HG02759 (cell line): ENCODE results near the gene SLC44A5.
"Not testable (repeated sequence)": the region's sequence is repeated elsewhere in the genome, so short reads cannot be mapped to it uniquely, and the experiment has no call there.

Source experiments
- ATAC-seq: cut with Tn5 transposase; IDR thresholded peaks from one replicate; pipeline ENCODE4 v1.9.1; 2021; ENCODE audit warnings: mild to moderate bottlenecking, moderate library complexity; ENCODE audit not compliant: unreplicated experiment

The SLC44A5 gene

GRCh38 chr1:75611014-75611413, at the start of gene SLC44A5:
Gene SLC44A5, minus strand, starts transcription at chr1:75611114. Its CDS starts 69,667 bp downstream, at chr1:75541447.
- ATAC-seq: no peak

DNA sequence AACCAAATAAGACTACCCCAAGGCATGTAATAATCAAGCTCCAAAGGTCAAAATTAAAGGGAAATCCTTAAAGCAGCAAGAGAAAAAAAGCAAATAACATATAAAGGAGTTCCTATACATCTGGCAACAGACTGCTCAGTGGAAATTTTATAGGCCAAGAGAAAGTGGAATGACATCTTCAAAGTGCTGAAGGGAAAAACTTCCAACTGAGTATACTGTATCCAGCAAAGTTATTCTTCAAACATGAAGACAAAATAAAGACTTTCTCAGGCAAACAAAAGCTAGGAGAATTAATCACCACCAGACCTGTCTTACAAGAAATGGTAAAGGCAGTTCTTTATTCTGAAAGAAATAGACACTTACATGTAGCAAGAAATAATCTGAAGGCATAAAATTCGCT, 45.0 kb upstream of the SLC44A5 start:
- ATAC-seq: no peak

DNA sequence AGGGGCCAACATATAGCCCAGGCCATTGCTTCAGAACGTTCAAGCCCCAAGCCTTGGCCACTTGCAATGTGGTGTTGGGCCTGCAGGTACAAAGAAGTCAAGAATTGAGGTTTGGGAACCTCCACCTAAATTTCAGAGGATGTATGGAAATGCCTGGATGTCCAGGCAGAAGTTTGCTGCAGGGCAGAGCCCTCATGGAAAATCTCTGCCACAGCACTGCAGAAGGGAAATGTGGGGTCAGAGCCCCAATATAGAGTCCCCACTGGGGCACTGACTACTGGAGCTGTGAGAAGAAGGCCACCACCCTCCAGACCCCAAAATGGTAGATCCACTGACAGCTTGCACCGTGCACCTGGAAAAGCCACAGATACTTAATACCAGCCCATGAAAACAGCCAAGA, 36.3 kb upstream of the SLC44A5 start:
- not testable (repeated sequence) for ATAC-seq

DNA sequence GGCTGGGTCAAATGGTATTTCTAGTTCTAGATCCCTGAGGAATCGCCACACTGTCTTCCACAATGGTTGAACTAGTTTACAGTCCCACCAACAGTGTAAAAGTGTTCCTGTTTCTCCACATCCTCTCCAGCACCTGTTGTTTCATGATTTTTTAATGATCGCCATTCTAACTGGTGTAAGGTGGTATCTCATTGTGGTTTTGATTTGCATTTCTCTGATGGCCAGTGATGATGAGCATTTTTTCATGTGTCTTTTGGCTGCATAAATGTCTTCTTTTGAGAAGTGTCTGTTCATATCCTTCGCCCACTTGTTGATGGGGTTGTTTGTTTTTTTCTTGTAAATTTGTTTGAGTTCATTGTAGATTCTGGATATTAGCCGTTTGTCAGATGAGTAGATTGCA, 34.2 kb upstream of the SLC44A5 start:
- ATAC-seq: not testable (repeated sequence)

- no peak for ATAC-seq
Measured at GRCh38 chr1:75643460-75643859, 32.5 kb upstream of the SLC44A5 start.

DNA sequence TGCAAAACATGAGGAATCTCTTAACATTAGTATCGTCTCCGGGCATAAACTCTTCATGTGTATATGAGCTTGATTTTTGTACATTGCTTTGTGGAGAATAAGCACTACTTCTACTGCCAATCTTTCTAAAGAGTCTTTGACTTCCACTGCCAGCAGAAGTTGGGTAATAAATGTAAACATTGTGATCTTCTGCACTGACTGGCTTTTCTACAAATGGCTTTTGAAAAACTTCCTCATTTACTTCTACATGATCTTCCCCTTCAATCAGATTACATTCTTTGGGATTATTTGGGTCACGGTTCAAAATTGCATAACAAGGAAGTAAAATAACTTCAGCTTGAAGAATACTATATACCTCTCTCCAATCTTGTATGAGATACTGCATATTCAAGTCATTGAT, 30.4 kb upstream of the SLC44A5 start:
- no peak for ATAC-seq

GRCh38 chr1:75640137-75640536, 29.2 kb upstream of the SLC44A5 start:
- ATAC-seq: no peak

DNA sequence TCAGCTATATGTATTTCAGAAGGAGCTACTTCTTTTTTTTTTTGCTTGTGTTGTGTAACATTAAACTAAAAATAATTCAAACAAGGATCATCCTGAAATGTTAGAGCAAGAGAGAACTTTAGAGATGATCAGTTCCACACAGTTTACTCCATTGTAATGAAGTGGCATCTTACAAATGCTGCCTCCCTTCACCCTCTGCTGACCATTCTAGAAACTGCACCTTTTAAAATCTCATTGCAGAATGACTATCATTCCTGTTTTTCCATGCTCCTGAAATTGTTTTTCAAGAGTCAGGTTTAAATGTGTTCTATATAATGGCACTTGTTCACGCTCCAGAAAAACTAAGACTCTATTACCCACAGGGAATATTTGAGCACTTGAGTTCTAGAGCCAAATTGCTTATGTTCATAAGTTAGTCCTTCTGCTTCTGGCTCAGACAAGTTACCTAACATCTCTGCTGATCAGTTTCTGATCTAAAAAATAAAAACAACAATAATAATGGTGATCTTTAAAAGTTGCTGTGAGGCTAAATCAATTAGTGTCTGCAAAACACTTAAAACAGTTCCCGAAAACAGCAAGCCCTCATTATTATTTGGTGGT, 21.5 kb upstream of the SLC44A5 start:
- peak; percentile 73 for ATAC-seq

DNA sequence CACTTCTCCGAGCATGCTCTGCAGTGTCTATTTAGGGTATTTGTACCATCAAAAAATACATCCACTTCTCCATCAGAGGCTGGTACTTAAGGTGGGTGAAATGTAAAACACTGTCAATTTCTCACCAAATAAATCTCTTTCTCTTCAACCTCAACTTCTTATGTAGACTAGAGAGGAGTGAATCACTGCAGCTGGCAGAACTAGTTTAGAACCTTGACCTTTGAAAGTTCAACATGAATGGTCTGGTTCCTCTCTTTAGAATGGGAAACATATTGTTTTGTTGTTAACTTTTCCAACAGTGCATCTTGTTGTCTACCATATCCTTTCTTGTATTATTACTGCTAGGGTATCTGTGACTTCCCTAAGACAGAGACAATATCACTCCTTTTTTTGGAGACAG, 20.1 kb upstream of the SLC44A5 start:
- no peak for ATAC-seq

GRCh38 chr1:75630004-75630594, 19.2 kb upstream of the SLC44A5 start:
- no peak for ATAC-seq

GRCh38 chr1:75625795-75626194, 14.9 kb upstream of the SLC44A5 start:
- no peak for ATAC-seq

- no peak for ATAC-seq
Measured at GRCh38 chr1:75618382-75618781, 7.5 kb upstream of the SLC44A5 start.

DNA sequence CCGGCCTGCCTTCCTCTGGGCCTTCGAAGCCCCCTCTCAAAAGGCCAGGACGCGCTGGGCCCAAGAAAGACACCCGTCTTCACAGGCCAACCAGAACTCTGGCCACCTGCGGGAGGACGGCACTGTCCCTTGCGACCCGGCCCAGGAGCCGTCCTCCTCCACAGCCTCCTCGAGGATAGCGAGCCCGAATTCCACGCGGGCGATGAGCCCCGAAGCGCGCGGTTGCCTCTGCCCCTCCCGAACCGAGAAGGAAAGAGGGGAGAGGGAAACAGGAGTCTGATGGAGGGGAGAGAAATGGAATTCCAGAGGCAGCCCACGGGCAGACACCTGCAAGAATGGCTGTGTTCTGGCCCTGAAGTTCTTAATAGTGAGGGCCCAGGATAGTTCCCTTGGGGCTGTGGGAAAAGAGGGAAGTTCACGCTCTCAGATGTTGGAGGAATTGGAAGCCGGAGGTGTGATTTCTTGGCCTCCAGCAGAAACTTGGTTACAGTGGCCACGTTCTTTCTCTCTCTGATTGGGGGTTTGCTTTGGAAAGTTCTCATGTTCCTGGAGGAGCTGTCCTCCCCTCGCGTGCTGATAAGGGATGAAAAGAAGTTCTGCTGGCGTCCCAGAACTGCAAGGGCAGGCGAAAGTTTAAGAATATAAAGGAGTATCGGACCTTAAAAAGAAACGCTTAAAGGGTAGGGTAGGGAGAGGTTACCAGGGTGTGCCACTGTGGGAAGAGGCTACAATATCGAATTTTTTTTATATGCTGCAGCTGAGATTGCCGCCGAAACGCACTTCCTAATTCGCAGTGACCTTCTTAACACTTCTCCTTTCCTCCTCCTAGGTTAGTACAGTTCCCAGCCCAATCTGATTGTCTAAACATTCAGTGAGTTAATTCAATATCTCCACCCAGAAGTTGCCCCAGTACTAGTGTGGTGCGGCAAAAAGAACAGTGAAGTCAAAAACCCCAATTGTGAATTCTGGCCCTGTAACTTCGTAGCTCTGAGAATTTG, 5.8 kb upstream of the SLC44A5 start:
- no peak for ATAC-seq

DNA sequence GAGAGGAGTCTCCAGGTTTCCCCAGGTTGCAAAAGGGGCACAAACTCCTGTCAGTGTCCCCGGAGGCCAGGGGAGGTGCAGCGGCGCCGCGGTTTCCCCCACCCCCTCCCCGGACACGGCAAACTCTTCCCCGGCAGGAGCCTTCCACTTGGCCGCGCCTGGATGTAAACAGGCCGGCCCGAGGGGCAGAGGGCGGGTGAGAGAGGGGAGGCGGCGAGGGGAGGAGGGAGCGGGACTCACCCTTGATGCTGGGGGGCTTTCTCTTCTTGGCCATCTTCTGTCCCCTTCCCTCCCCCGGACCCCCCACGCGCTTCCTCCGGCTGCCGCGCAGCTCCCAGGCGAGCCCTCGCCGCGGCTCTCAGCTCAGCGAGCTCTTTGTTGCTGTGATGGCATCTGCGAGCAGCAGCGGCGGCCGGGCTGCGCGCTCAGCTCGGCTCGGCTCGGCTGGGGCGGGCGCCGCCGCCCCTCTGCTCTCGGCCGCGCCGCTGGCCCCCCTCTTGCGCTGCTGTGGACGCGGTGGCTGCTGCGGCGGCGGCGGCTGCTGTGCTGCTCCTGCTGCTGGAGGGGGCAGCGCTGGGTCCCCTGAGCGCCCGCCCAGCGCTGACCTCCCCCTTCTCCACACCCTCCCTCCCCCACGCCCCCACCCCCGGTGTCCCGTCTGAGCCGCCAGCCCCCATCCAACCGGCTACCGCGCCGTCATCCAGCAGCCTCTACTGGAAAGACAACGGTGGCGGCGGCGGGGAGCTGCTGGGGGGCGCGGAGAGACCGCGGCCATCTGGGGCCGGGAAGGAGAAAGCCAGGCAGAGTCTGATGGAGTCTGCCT, 4.9 kb upstream of the SLC44A5 start:
- ATAC-seq: peak; percentile 48

GRCh38 chr1:75614399-75614756, 3.5 kb upstream of the SLC44A5 start:
- ATAC-seq: peak; percentile 16

GRCh38 chr1:75613916-75614315, 3.0 kb upstream of the SLC44A5 start:
- ATAC-seq: no peak

DNA sequence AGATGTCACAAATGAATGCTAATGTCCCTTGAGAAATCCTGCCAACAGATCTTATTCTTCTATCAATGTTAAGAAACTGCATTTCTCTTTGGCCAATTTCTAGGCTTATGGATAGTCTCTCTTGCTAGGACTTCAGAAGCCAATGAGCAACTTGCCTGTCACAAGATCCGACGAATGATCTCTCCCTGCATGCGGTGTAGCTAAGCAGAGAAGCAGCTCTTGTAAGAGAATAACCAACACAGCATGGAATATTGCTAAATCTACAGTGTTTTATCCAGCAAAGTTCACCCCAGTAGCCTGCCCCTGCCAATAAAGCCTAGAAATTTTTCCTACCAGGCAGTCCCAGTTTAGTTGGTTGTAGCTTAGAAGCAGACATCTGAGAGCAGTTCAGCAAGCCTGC, 2.1 kb upstream of the SLC44A5 start:
- ATAC-seq: no peak

- ATAC-seq: no peak
Measured at GRCh38 chr1:75602486-75602885, 8.4 kb downstream of the SLC44A5 start.

- ATAC-seq: no peak
Measured at GRCh38 chr1:75600781-75601180, 10.1 kb downstream of the SLC44A5 start.

- no peak for ATAC-seq
Measured at GRCh38 chr1:75594327-75594726, 16.6 kb downstream of the SLC44A5 start.

GRCh38 chr1:75593457-75593856, 17.5 kb downstream of the SLC44A5 start:
- not testable (repeated sequence) for ATAC-seq
